Skeletal muscle tissue (tissue), 4 donors: ENCODE results near the gene FBP1. TPM values are rescaled to one million over a fixed set of nuclear protein-coding genes. Genes with fewer than 3 reads are reported as not detected.
"Not testable (repeated sequence)": the region's sequence is repeated elsewhere in the genome, so short reads cannot be mapped to it uniquely, and the experiment has no call there.

Experiments
- H3K27ac ChIP-seq: one replicate; pipeline ENCODE4 v1.7.0; 2013; ENCODE audit warnings: mild to moderate bottlenecking, low read depth, low read length, inconsistent platforms
- H3K27me3 ChIP-seq, 3 donors: one replicate each; pipeline ENCODE4 v1.7.0; 2013; ENCODE audit warnings: low read length in 3 of 3; ENCODE audit not compliant: control insufficient read depth in 3 of 3, insufficient read depth in 3 of 3
- H3K36me3 ChIP-seq, 3 donors: one replicate each; pipeline ENCODE4 v1.7.0; 2013; ENCODE audit warnings: low read length in 3 of 3; ENCODE audit not compliant: control insufficient read depth in 3 of 3, insufficient read depth in 3 of 3
- H3K4me1 ChIP-seq, 3 donors: one replicate each; pipeline ENCODE4 v1.7.0; 2013; ENCODE audit warnings: low read length in 3 of 3, mild to moderate bottlenecking in 3 of 3; ENCODE audit not compliant: control insufficient read depth in 3 of 3, insufficient read depth in 3 of 3
- H3K4me3 ChIP-seq, 3 donors: one replicate each; pipeline ENCODE4 v1.7.0; 2013; ENCODE audit warnings: low read length in 3 of 3
- H3K9ac ChIP-seq, 3 donors: one replicate each; pipeline ENCODE4 v1.7.0; 2013; ENCODE audit warnings: low read length in 3 of 3, mild to moderate bottlenecking in 3 of 3, moderate library complexity in 2 of 3, low read depth in 1 of 3
- H3K9me3 ChIP-seq, 3 donors: one replicate each; pipeline ENCODE4 v1.7.0; 2013; ENCODE audit warnings: low read length in 3 of 3; ENCODE audit not compliant: control insufficient read depth in 3 of 3
- total RNA-seq: library from RNA; depleted of rRNA; stranded (reverse); fragments of >200 nt; gene quantifications from one replicate; pipeline ENCODE4 v1.2.3, GENCODE V29; 2014
- donor health status: Osteomylitis.

FBP1 gene
- total RNA-seq, 1 donor from 2014 or later = not detected

- Histone ChIP-seq H3K9me3 (no peaks in the 10 kb centered on the region), H3K27me3 (peaks cover 0 to 8% (median 0%) of the 10 kb centered on the region in 3 donors), H3K36me3 (no peaks in the 10 kb centered on the region), H3K27ac (no peak overlapping the region), H3K4me3 (peak overlapping the region in 1 of 3 donors; percentile 14), H3K9ac (peak overlapping the region in 1 of 3 donors; percentile 34), H3K4me1 (peaks cover 18 to 29% (median 24%) of the 10 kb centered on the region in 3 donors)
These were observed 35.8 kb downstream of the FBP1 start for GRCh38 chr9:94603259-94604160.

- Histone ChIP-seq H3K9me3 (no peaks in the 10 kb centered on the region), H3K4me1 (peaks cover 18 to 29% (median 24%) of the 10 kb centered on the region in 3 donors), H3K9ac (no peak overlapping the region), H3K27me3 (peaks cover 0 to 4% (median 0%) of the 10 kb centered on the region in 3 donors), H3K36me3 (no peaks in the 10 kb centered on the region), H3K4me3 (no peak overlapping the region), H3K27ac (no peak overlapping the region)
These were observed 36.7 kb downstream of the FBP1 start for GRCh38 chr9:94602666-94603065.

- H3K27me3 ChIP-seq = no peaks in the 10 kb centered on the region
- H3K9ac ChIP-seq = peak overlapping the region; percentile 66 to 85 (median 79)
- peak overlapping the region; percentile 97 for H3K27ac ChIP-seq
- no peaks in the 10 kb centered on the region for H3K36me3 ChIP-seq
- no peaks in the 10 kb centered on the region for H3K9me3 ChIP-seq
- H3K4me3 ChIP-seq = peak overlapping the region in 2 of 3 donors; percentile 15 to 38
- H3K4me1 ChIP-seq = peaks cover 18 to 29% (median 24%) of the 10 kb centered on the region in 3 donors
These were observed 38.6 kb downstream of the FBP1 start for GRCh38 chr9:94600715-94601114.

- H3K4me3 ChIP-seq = peak overlapping the region in 2 of 3 donors; percentile 15 to 38
- H3K36me3 ChIP-seq = no peaks in the 10 kb centered on the region
- no peaks in the 10 kb centered on the region for H3K27me3 ChIP-seq
- H3K27ac ChIP-seq = peak overlapping the region; percentile 97
- no peaks in the 10 kb centered on the region for H3K9me3 ChIP-seq
- H3K4me1 ChIP-seq = peaks cover 20 to 32% (median 24%) of the 10 kb centered on the region in 3 donors
- peak overlapping the region; percentile 66 to 85 (median 79) for H3K9ac ChIP-seq
These were observed 39.1 kb downstream of the FBP1 start for GRCh38 chr9:94600258-94600657.

- no peaks in the 10 kb centered on the region for H3K36me3 ChIP-seq
- peak overlapping the region; percentile 97 for H3K27ac ChIP-seq
- no peaks in the 10 kb centered on the region for H3K27me3 ChIP-seq
- no peaks in the 10 kb centered on the region for H3K9me3 ChIP-seq
- no peak overlapping the region for H3K4me3 ChIP-seq
- H3K4me1 ChIP-seq = peaks cover 23 to 39% (median 28%) of the 10 kb centered on the region in 3 donors
- peak overlapping the region in 2 of 3 donors; percentile 19 to 47 for H3K9ac ChIP-seq
These were observed 40.2 kb downstream of the FBP1 start for GRCh38 chr9:94599102-94599501.

GRCh38 chr9:94593459-94594345, 45.6 kb downstream of the FBP1 start, which contains the start of gene FBP2:
Gene FBP2, minus strand, starts transcription at chr9:94593824. Its CDS starts 98 bp downstream, at chr9:94593726.
- peak within 1 kb of the TSS; percentile 91 for H3K27ac ChIP-seq
- no peaks in the 10 kb centered on the region for H3K27me3 ChIP-seq
- H3K36me3 ChIP-seq = peaks cover 0 to 2% (median 0%) of the 10 kb centered on the region in 3 donors
- H3K9ac ChIP-seq = peak within 1 kb of the TSS; percentile 88 to 95 (median 95)
- no peaks in the 10 kb centered on the region for H3K9me3 ChIP-seq
- peak within 1 kb of the TSS; percentile 72 to 93 (median 85) for H3K4me3 ChIP-seq
- H3K4me1 ChIP-seq = peaks cover 11 to 32% (median 11%) of the 10 kb centered on the region in 3 donors

GRCh38 chr9:94592683-94593082, 46.6 kb downstream of the FBP1 start:
- not testable (repeated sequence) for H3K9me3 ChIP-seq, H3K27me3 ChIP-seq, H3K36me3 ChIP-seq
- H3K9ac ChIP-seq = peak overlapping the region; percentile 88 to 95 (median 95)
- H3K4me3 ChIP-seq = peak overlapping the region; percentile 72 to 93 (median 85)
- peaks cover 11 to 33% (median 11%) of the 10 kb centered on the region in 3 donors for H3K4me1 ChIP-seq
- H3K27ac ChIP-seq = peak overlapping the region; percentile 91

GRCh38 chr9:94591876-94592275, 47.4 kb downstream of the FBP1 start:
- Histone ChIP-seq H3K27me3 (no peaks in the 10 kb centered on the region), H3K36me3 (peaks cover 0 to 2% (median 0%) of the 10 kb centered on the region in 3 donors), H3K9me3 (no peaks in the 10 kb centered on the region), H3K4me3 (peak overlapping the region; percentile 72 to 93 (median 85)), H3K9ac (peak overlapping the region; percentile 1 to 33 (median 11)), H3K4me1 (peaks cover 11 to 33% (median 11%) of the 10 kb centered on the region in 3 donors), H3K27ac (no peak overlapping the region)

GRCh38 chr9:94591046-94591545, 48.2 kb downstream of the FBP1 start:
- H3K27me3 ChIP-seq, H3K36me3 ChIP-seq, H3K9ac ChIP-seq, H3K9me3 ChIP-seq, H3K27ac ChIP-seq: not testable (repeated sequence)
- H3K4me3 ChIP-seq = peak overlapping the region in 2 of 3 donors; percentile 72 to 93
- peaks cover 11 to 33% (median 11%) of the 10 kb centered on the region in 3 donors for H3K4me1 ChIP-seq
